Natural killer cell (primary cell): ENCODE data around the gene FGFR2. TPM values are rescaled to one million over a fixed set of nuclear protein-coding genes. Genes with fewer than 3 reads are reported as not detected.

Experiments used
- ATAC-seq, 3 donors: fragments of 150-1000 bp in 2 of 3; fragments of 200-7000 bp in 1 of 3; cut with Tn5 transposase; 1 replicate in 1 of 3; 2 replicates in 2 of 3; pipeline ENCODE4 v1.10.0; 2021; ENCODE audit warnings: mild to moderate bottlenecking in 2 of 3, moderate library complexity in 2 of 3
- DNase-seq, 2 donors: peaks; one replicate each; pipeline versions ENCODE4 v3.0.0 to v3.0.0-alpha.2; 2013 to 2021; ENCODE audit warnings: mixed read lengths in 1 of 2
- H3K27ac ChIP-seq: one replicate; pipeline ENCODE4 v1.5.1; 2013; ENCODE audit warnings: mild to moderate bottlenecking, low read length
- H3K27me3 ChIP-seq: one replicate; pipeline ENCODE4 v1.6.1; 2013; ENCODE audit warnings: low read length; ENCODE audit not compliant: control insufficient read depth, insufficient read depth
- H3K36me3 ChIP-seq: one replicate; pipeline ENCODE4 v1.6.1; 2013; ENCODE audit warnings: low read length; ENCODE audit not compliant: control insufficient read depth, insufficient read depth
- H3K4me1 ChIP-seq: one replicate; pipeline ENCODE4 v1.6.1; 2013; ENCODE audit warnings: low read length; ENCODE audit not compliant: control insufficient read depth, insufficient read depth
- H3K4me3 ChIP-seq: one replicate; pipeline ENCODE4 v1.5.1; 2013; ENCODE audit warnings: low read length
- H3K9me3 ChIP-seq: one replicate; pipeline ENCODE4 v1.6.1; 2013; ENCODE audit warnings: low read length; ENCODE audit not compliant: control insufficient read depth, insufficient read depth
- H3K27ac Mint-ChIP-seq, 2 donors: one replicate each; pipeline ENCODE4 v1.8.0; 2022; ENCODE audit warnings: mild to moderate bottlenecking in 2 of 2, mixed read lengths in 2 of 2, moderate library complexity in 1 of 2
- H3K27me3 Mint-ChIP-seq, 2 donors: one replicate each; pipeline ENCODE4 v1.8.0; 2022; ENCODE audit warnings: low read depth in 2 of 2, mixed read lengths in 2 of 2
- H3K36me3 Mint-ChIP-seq: one replicate; pipeline ENCODE4 v1.8.0; 2022; ENCODE audit warnings: mixed read lengths
- H3K4me1 Mint-ChIP-seq, 2 donors: one replicate each; pipeline ENCODE4 v1.8.0; 2022; ENCODE audit warnings: mixed read lengths in 2 of 2
- H3K4me3 Mint-ChIP-seq: one replicate; pipeline ENCODE4 v1.8.0; 2022; ENCODE audit warnings: mild to moderate bottlenecking, moderate library complexity, mixed read lengths
- H3K9me3 Mint-ChIP-seq, 2 donors: one replicate each; pipeline ENCODE4 v1.8.0; 2022; ENCODE audit warnings: mixed read lengths in 2 of 2
- WGBS: methylation state at CpG from one replicate; pipeline ENCODE4 v1.1.7; 2013; ENCODE audit warnings: missing lambda C conversion rate; ENCODE audit not compliant: insufficient coverage; 5-methylcytosine and 5-hydroxymethylcytosine counted together
- intact Hi-C: fragments of 100-400 bp; cut with micrococcal nuclease; formaldehyde crosslinking; loops from one replicate; pipeline ENCODE4 v1.14.2; 2022
- total RNA-seq, 4 donors: library from RNA; stranded (reverse); fragments of 120-200 nt in 1 of 4; gene quantifications; one replicate each; pipeline versions ENCODE4 v1.2.3 to v1.2.4, GENCODE V29; 2013 to 2022
- TF ChIP-seq, protein P1 (sequence below): fragments of 200-600 bp; IDR thresholded peaks from one replicate; pipeline ENCODE4 v1.8.0; 2022; ENCODE audit warnings: antibody characterized with exemption

The FGFR2 gene
- total RNA-seq, 3 donors from 2014 or later (not counting 1 experiment from before 2014, with no cell fraction given), result 0.72 to 5.6 TPM; not detected in 1

DNA sequence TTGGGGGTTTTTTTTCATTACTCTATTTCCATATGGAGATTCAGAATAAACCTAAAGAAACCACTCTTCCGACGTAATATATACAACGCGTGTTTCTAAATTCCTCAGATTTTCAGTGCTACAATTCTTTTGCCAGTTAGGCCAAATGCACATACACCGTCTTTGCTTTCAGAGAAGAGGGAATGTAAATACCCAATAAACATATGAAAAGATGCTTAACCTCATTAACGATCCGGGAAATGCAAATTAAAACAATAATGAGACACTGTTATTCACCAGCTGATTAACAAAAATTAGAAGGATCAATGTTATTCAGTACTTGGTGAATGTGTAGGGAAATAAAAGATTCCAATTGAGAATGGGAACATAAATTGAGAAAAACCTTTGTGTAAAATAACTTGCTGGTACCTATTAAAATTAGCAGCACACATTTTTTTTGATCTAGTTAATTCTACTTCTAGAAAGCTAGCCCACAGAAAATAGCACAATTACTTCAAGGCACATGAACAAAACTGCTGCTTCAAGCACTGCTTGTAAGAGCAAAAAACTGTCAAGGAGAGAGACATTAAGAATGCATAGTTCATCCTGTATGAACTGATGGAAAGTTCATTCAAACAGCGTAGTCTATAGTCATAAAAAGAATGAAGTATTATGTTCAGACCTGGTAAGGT is 56.7 kb downstream of the FGFR2 start:
- DNase-seq (no peak), ATAC-seq (no peak)
- H3K4me1 ChIP-seq, result no peaks in the 10 kb centered on the region
- H3K4me3 ChIP-seq, result no peak overlapping the region
- TF ChIP-seq, protein P1, sequence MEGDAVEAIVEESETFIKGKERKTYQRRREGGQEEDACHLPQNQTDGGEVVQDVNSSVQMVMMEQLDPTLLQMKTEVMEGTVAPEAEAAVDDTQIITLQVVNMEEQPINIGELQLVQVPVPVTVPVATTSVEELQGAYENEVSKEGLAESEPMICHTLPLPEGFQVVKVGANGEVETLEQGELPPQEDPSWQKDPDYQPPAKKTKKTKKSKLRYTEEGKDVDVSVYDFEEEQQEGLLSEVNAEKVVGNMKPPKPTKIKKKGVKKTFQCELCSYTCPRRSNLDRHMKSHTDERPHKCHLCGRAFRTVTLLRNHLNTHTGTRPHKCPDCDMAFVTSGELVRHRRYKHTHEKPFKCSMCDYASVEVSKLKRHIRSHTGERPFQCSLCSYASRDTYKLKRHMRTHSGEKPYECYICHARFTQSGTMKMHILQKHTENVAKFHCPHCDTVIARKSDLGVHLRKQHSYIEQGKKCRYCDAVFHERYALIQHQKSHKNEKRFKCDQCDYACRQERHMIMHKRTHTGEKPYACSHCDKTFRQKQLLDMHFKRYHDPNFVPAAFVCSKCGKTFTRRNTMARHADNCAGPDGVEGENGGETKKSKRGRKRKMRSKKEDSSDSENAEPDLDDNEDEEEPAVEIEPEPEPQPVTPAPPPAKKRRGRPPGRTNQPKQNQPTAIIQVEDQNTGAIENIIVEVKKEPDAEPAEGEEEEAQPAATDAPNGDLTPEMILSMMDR, result no peak
- H3K9me3 ChIP-seq, result no peaks in the 10 kb centered on the region
- H3K27me3 ChIP-seq, result no peaks in the 10 kb centered on the region
- WGBS, result 92% methylated on average over 6 of the region's 8 CpGs
- Mint-ChIP-seq H3K9me3 (no peaks in the 10 kb centered on the region), H3K36me3 (no peaks in the 10 kb centered on the region), H3K4me3 (no peak overlapping the region), H3K4me1 (no peaks in the 10 kb centered on the region), H3K27me3 (peaks cover 0 to 2% of the 10 kb centered on the region in 2 donors), H3K27ac (no peak overlapping the region)
- no peak overlapping the region for H3K27ac ChIP-seq
- intact Hi-C loops, result no loop called here
- no peaks in the 10 kb centered on the region for H3K36me3 ChIP-seq

DNA sequence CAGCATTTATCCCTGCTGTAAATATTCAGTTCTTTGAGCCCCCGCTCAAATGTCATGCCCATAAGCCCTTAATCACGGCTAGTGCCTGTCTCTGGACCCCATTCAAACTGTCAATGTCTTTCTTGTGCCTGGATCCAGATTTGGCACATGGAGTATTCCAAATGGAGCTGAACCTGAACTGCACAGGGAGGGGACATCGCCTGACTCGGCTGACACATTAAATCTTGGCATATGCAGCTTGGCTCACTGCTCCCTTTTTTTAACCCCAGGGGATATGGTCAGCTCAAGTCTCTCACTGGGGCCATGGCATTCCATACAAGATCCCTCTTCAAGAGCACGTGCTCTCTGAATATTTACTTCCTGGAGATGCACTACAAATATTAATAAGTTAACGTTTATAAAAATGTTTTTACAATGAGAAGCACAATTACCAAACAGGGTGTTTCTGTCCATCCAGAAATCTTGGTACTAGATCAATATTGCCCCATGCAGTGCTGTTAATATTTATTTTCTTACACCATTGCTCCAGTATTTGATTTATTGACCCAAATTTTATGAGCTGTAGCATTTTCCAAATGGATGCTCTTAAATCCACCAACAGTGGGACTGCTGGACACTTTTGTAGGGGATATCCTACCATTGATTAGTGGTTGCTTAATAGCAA is 57.4 kb downstream of the FGFR2 start:
- TF ChIP-seq, protein P1, result no peak
- H3K36me3 Mint-ChIP-seq, result no peaks in the 10 kb centered on the region
- no peaks in the 10 kb centered on the region for H3K9me3 Mint-ChIP-seq
- H3K9me3 ChIP-seq, result no peaks in the 10 kb centered on the region
- H3K36me3 ChIP-seq, result no peaks in the 10 kb centered on the region
- no peaks in the 10 kb centered on the region for H3K27me3 ChIP-seq
- no peaks in the 10 kb centered on the region for H3K4me1 Mint-ChIP-seq
- 83% methylated on average over 4 of the region's 6 CpGs for WGBS
- no peak overlapping the region for H3K4me3 Mint-ChIP-seq
- ATAC-seq, result no peak
- H3K4me3 ChIP-seq, result no peak overlapping the region
- no peak overlapping the region for H3K27ac ChIP-seq
- no peak overlapping the region for H3K27ac Mint-ChIP-seq
- H3K4me1 ChIP-seq, result no peaks in the 10 kb centered on the region
- no peak for DNase-seq
- H3K27me3 Mint-ChIP-seq, result peaks cover 0 to 2% of the 10 kb centered on the region in 2 donors
- intact Hi-C loops, result no loop called here

DNA sequence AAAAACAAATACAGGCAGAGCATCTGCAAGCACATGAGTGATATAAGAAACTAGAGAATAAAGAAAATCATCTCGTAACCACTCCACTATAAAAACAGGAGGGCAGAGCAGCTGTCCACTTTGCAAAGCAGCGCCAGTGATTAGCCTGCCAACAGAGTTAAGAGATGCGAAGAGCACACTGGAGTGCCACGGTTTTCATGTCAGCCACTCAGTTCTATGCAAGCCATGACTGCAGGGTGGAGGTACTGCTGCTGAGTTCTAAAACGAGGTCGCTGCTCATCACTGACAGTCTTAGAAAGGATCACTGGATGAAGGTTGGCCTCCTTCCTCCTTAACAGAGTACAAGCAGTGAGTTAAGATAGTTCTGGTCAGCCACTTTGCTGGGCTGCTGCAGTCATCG is 58.5 kb downstream of the FGFR2 start:
- Mint-ChIP-seq H3K27ac (no peak overlapping the region), H3K4me3 (no peak overlapping the region), H3K9me3 (no peaks in the 10 kb centered on the region), H3K27me3 (peaks cover 0 to 2% of the 10 kb centered on the region in 2 donors), H3K36me3 (no peaks in the 10 kb centered on the region), H3K4me1 (no peaks in the 10 kb centered on the region)
- no peak overlapping the region for H3K27ac ChIP-seq
- ATAC-seq, result no peak
- 90% methylated on average over 7 of the region's 7 CpGs for WGBS
- H3K9me3 ChIP-seq, result no peaks in the 10 kb centered on the region
- no peaks in the 10 kb centered on the region for H3K4me1 ChIP-seq
- H3K27me3 ChIP-seq, result no peaks in the 10 kb centered on the region
- DNase-seq, result no peak
- H3K4me3 ChIP-seq, result no peak overlapping the region
- TF ChIP-seq, protein P1, result no peak
- intact Hi-C loops, result no loop called here
- no peaks in the 10 kb centered on the region for H3K36me3 ChIP-seq
